ENCODE measurements around the gene LIFR.

Gene LIFR

DNA sequence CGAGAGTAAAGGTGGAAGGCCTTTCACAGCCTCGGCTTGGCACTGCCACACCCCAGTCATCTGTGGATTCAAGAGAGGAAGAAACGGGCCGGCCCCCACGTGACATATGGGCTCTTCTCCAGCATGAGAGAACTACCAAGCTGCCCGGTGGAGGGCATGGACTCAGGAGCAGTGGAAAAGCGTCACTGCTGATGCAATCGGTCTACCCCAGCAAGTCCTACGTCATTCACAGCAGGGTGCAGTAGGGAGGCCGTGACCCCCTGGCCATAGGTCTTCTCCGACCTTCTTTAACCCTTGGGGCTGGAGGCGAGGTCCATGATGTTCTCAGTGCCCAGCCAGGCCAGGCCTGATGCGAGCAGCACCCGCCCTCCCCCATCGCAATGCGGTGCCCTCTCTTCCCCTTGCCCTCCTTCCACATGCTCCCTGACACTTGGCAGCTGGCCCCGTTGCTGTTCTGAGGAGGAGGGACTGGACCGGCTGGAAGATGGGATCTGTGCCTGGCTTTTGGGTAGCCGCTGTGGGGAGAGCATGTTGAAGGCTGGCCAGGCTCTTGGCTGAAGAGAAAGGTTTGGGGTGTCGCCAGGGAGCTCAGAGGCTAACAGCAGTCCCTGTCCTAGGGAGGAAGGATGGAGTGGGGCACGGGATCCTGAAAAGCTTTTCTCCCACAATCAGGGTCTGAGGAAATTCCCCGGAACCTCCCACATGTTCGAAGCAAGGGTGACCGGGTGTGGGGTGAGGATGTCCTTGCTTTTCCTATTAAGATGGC is 89.8 kb downstream of the LIFR start:
- no peaks in the 10 kb centered on the region for H3K79me2 ChIP-seq (ENCODE audit: insufficient read depth, low read depth)
- TF ChIP-seq, protein P1, sequence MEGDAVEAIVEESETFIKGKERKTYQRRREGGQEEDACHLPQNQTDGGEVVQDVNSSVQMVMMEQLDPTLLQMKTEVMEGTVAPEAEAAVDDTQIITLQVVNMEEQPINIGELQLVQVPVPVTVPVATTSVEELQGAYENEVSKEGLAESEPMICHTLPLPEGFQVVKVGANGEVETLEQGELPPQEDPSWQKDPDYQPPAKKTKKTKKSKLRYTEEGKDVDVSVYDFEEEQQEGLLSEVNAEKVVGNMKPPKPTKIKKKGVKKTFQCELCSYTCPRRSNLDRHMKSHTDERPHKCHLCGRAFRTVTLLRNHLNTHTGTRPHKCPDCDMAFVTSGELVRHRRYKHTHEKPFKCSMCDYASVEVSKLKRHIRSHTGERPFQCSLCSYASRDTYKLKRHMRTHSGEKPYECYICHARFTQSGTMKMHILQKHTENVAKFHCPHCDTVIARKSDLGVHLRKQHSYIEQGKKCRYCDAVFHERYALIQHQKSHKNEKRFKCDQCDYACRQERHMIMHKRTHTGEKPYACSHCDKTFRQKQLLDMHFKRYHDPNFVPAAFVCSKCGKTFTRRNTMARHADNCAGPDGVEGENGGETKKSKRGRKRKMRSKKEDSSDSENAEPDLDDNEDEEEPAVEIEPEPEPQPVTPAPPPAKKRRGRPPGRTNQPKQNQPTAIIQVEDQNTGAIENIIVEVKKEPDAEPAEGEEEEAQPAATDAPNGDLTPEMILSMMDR (conservative IDR thresholded peaks at IDR 0.05; ENCODE audit: low read depth, low read length), result no peak
- no peaks in the 10 kb centered on the region for H4K20me1 ChIP-seq (ENCODE audit: insufficient read depth)
- no peaks in the 10 kb centered on the region for H3K27me3 ChIP-seq (ENCODE audit: insufficient read depth, low read depth)
- H2AFZ ChIP-seq (ENCODE audit: low read depth), result no peak overlapping the region
- H3K27ac ChIP-seq, result no peak overlapping the region
- no peaks in the 10 kb centered on the region for H3K36me3 ChIP-seq (ENCODE audit: insufficient read depth)
- H3K9ac ChIP-seq, result no peak overlapping the region
- no peak overlapping the region for H3K4me2 ChIP-seq
- no peak overlapping the region for H3K4me3 ChIP-seq (IDR thresholded peaks at IDR 0.05; ENCODE audit: insufficient read depth, low read depth, low read length)
- H3K4me1 ChIP-seq (ENCODE audit: low read depth, poor library complexity, severe bottlenecking), result no peaks in the 10 kb centered on the region

DNA sequence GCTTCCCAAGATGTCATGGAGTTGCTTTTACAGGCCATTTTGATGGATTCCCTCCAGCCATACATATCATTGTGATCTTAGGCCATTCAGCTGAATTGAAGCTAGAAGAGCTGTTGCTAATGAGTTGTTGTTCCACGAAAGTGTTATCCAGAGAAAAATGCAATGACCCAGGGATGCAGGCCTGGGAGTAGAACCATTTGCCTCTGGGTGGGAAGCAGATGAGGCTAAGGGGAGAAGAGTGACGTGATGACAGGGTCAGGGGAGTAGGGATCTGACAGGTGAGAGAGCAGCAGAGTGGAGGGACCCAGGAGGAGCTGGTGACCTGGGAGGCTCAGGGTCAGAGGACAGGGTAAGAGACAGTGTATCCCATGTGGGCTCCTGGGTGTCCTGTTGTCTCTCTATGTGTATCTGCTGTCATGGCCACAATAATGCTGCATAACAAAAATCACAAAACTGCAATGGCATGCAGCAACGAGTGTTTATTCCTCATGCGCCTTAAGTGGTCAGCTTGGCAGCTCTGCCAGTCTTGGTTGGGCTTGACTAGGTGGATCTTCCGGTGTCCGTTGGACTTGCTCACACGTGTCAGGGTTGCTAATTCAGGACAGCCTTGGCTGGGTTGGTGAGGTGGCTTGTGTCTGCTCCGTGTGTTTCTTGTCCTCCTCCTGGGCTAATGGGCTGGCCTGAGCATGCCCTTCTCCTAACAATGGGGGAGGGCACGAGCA is 90.6 kb downstream of the LIFR start:
- Histone ChIP-seq H4K20me1 (ENCODE audit: insufficient read depth) (no peaks in the 10 kb centered on the region), H2AFZ (ENCODE audit: low read depth) (no peak overlapping the region), H3K79me2 (ENCODE audit: insufficient read depth, low read depth) (no peaks in the 10 kb centered on the region), H3K4me3 (IDR thresholded peaks at IDR 0.05; ENCODE audit: insufficient read depth, low read depth, low read length) (no peak overlapping the region), H3K9ac (no peak overlapping the region), H3K4me2 (no peak overlapping the region), H3K36me3 (ENCODE audit: insufficient read depth) (no peaks in the 10 kb centered on the region), H3K4me1 (ENCODE audit: low read depth, poor library complexity, severe bottlenecking) (no peaks in the 10 kb centered on the region), H3K27me3 (ENCODE audit: insufficient read depth, low read depth) (no peaks in the 10 kb centered on the region), H3K27ac (no peak overlapping the region)
- TF ChIP-seq, protein P1 (conservative IDR thresholded peaks at IDR 0.05; ENCODE audit: low read depth, low read length), result no peak

DNA sequence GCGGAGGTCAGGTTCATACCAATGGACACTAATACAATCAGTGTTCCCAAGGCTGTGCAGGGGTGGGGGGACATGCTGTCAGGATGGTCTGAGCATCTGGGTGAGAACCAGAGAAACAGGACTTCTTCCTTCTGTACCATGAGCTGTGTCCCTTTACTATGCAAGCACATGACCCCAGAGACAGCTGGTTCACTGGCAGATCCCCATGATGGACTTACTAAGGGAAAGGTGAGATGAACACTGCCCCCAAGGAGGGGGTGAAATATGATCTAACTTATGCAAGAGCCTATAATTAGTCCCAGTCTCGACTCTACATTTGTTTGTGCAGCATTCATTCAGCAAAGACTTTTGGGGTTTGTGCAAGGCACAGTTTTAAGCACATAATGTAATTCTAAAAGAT is 91.4 kb downstream of the LIFR start:
- H4K20me1 ChIP-seq (ENCODE audit: insufficient read depth), result no peaks in the 10 kb centered on the region
- no peaks in the 10 kb centered on the region for H3K4me1 ChIP-seq (ENCODE audit: low read depth, poor library complexity, severe bottlenecking)
- H3K27ac ChIP-seq, result no peak overlapping the region
- H3K4me3 ChIP-seq (IDR thresholded peaks at IDR 0.05; ENCODE audit: insufficient read depth, low read depth, low read length), result no peak overlapping the region
- no peak overlapping the region for H2AFZ ChIP-seq (ENCODE audit: low read depth)
- H3K27me3 ChIP-seq (ENCODE audit: insufficient read depth, low read depth), result no peaks in the 10 kb centered on the region
- H3K79me2 ChIP-seq (ENCODE audit: insufficient read depth, low read depth), result no peaks in the 10 kb centered on the region
- H3K9ac ChIP-seq, result no peak overlapping the region
- no peak overlapping the region for H3K4me2 ChIP-seq
- TF ChIP-seq, protein P1 (conservative IDR thresholded peaks at IDR 0.05; ENCODE audit: low read depth, low read length), result no peak
- no peaks in the 10 kb centered on the region for H3K36me3 ChIP-seq (ENCODE audit: insufficient read depth)

DNA sequence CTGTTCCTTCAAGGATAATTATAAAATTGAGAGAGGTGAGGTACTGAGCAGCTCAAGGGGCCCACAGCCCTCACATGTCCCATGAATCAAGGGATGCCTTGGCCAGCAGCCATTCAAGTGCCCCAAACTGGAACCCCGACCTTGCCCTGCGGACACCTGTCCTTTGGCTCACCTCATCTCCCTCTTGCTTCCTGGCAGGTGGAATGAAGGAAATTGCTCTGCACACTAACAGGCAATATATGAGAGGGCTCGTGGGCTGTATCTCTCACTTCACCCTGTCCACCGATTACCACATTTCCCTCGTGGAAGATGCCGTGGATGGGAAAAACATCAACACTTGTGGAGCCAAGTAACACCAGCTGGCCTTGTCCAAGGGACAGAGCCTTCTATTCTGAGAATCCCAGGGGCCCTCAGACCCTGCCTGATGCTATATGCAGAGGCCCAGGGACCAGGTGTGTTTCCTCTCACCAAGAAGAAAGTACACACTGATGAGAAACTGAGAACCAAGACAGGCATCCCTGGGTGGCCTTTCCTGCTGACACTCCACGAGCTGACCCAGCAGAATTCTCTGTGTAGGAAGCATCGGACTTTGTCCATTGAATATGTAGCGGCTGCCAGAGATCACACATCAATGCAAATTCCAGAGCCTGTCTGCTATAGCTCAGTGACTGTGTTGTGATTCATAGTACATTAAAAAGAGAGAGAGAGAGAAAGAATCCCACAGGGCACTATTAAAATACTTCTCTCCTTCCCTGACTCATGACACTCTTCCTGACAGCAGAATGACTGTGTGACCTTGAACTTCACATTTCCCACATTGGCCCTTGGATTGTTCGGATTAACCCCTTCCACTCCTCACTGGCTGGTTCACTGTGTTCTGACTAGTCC is 92.6 kb downstream of the LIFR start:
- no peaks in the 10 kb centered on the region for H3K4me1 ChIP-seq (ENCODE audit: low read depth, poor library complexity, severe bottlenecking)
- no peak overlapping the region for H3K4me2 ChIP-seq
- TF ChIP-seq, protein P1 (conservative IDR thresholded peaks at IDR 0.05; ENCODE audit: low read depth, low read length), result no peak
- H3K27me3 ChIP-seq (ENCODE audit: insufficient read depth, low read depth), result no peaks in the 10 kb centered on the region
- no peak overlapping the region for H3K9ac ChIP-seq
- no peak overlapping the region for H3K27ac ChIP-seq
- H4K20me1 ChIP-seq (ENCODE audit: insufficient read depth), result no peaks in the 10 kb centered on the region
- no peaks in the 10 kb centered on the region for H3K79me2 ChIP-seq (ENCODE audit: insufficient read depth, low read depth)
- H2AFZ ChIP-seq (ENCODE audit: low read depth), result no peak overlapping the region
- no peaks in the 10 kb centered on the region for H3K36me3 ChIP-seq (ENCODE audit: insufficient read depth)
- no peak overlapping the region for H3K4me3 ChIP-seq (IDR thresholded peaks at IDR 0.05; ENCODE audit: insufficient read depth, low read depth, low read length)

Measured in KMS-11 (cell line).